H1 (cell line): ENCODE measurements around the gene MIOX. TPM values are rescaled to one million over a fixed set of nuclear protein-coding genes. Genes with fewer than 3 reads are reported as not detected.

Experiments
- GABPA ChIP-seq: IDR thresholded peaks from 2 replicates; pipeline ENCODE4 v1.6.1; 2011; ENCODE audit warnings: mild to moderate bottlenecking, low read length, moderate library complexity, borderline replicate concordance; ENCODE audit not compliant: insufficient read depth
- MAFK ChIP-seq: IDR thresholded peaks from 2 replicates; pipeline ENCODE4 v1.6.1; 2012; ENCODE audit warnings: low read depth, mild to moderate bottlenecking, improper control_type of control experiment, low read length
- POU5F1 ChIP-seq: IDR thresholded peaks from 2 replicates; pipeline ENCODE4 v1.6.1; 2011; ENCODE audit warnings: low read depth, mild to moderate bottlenecking, low read length, moderate library complexity
- RFX5 ChIP-seq: IDR thresholded peaks from 2 replicates; pipeline ENCODE4 v1.6.1; 2011; ENCODE audit warnings: low read depth, low read length, improper control_type of control experiment, borderline replicate concordance
- SIRT6 ChIP-seq: IDR thresholded peaks from one replicate; pipeline ENCODE4 v1.7.1; 2012; ENCODE audit warnings: low read length, inconsistent platforms
- polyA plus RNA-seq, 7 experiments: library from polyadenylated mRNA; depleted of rRNA in 3 of 7; stranded (reverse) in 5 of 7; unstranded in 2 of 7; fragments of >200 nt in 5 of 7; fragments of 200-250 nt in 2 of 7; gene quantifications; 1 replicate in 5 of 7; 2 replicates in 1 of 7; 4 replicates in 1 of 7; pipeline versions ENCODE4 v1.2.1 to v1.2.3, GENCODE V29; 2011 to 2013; ENCODE audit warnings: missing spikeins in 2 of 7, mixed read lengths in 2 of 7
- total RNA-seq: library from RNA; stranded (reverse); fragmentation: NEBNext Ultra II Directional; extraction: Animal tissue kit (Norgen Biotek cat#: 25700); gene quantifications from 2 replicates; pipeline ENCODE4 v1.2.1, GENCODE V29; 2021
- TF ChIP-seq, protein P1 (sequence below): fragments of 300-600 bp; sonication (generic); IDR thresholded peaks from 2 replicates; pipeline ENCODE4 v1.7.1; 2012; ENCODE audit warnings: low read length, moderate library complexity, mild to moderate bottlenecking, inconsistent platforms; ENCODE audit not compliant: insufficient replicate concordance

MIOX gene
- total and polyA plus RNA-seq, 2 of the 8 experiments (the other 6 are each of a cell fraction or from before 2014, with no cell fraction given) = 0.30 to 0.32 TPM

DNA sequence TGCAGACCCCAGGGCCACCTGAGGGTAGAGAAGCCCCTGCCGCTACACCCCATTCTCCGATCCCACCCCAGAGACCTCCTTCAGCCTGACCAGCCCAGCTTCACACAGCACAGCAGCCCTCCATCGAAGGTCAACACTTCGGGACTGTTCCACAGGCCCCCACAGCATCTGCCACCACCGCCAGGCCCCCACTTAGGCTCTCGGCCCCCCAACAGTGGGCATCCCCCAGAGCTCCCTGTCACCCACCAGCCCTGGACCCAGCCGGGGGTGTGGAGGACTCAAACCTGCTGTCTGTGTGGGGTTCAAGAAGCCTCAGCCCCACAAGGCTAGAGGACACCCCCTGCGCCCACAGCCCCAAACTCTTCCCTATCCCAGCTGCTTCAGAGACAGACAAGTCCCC lies 18.0 kb upstream of the MIOX start (continued):
- TF ChIP-seq, protein P1, sequence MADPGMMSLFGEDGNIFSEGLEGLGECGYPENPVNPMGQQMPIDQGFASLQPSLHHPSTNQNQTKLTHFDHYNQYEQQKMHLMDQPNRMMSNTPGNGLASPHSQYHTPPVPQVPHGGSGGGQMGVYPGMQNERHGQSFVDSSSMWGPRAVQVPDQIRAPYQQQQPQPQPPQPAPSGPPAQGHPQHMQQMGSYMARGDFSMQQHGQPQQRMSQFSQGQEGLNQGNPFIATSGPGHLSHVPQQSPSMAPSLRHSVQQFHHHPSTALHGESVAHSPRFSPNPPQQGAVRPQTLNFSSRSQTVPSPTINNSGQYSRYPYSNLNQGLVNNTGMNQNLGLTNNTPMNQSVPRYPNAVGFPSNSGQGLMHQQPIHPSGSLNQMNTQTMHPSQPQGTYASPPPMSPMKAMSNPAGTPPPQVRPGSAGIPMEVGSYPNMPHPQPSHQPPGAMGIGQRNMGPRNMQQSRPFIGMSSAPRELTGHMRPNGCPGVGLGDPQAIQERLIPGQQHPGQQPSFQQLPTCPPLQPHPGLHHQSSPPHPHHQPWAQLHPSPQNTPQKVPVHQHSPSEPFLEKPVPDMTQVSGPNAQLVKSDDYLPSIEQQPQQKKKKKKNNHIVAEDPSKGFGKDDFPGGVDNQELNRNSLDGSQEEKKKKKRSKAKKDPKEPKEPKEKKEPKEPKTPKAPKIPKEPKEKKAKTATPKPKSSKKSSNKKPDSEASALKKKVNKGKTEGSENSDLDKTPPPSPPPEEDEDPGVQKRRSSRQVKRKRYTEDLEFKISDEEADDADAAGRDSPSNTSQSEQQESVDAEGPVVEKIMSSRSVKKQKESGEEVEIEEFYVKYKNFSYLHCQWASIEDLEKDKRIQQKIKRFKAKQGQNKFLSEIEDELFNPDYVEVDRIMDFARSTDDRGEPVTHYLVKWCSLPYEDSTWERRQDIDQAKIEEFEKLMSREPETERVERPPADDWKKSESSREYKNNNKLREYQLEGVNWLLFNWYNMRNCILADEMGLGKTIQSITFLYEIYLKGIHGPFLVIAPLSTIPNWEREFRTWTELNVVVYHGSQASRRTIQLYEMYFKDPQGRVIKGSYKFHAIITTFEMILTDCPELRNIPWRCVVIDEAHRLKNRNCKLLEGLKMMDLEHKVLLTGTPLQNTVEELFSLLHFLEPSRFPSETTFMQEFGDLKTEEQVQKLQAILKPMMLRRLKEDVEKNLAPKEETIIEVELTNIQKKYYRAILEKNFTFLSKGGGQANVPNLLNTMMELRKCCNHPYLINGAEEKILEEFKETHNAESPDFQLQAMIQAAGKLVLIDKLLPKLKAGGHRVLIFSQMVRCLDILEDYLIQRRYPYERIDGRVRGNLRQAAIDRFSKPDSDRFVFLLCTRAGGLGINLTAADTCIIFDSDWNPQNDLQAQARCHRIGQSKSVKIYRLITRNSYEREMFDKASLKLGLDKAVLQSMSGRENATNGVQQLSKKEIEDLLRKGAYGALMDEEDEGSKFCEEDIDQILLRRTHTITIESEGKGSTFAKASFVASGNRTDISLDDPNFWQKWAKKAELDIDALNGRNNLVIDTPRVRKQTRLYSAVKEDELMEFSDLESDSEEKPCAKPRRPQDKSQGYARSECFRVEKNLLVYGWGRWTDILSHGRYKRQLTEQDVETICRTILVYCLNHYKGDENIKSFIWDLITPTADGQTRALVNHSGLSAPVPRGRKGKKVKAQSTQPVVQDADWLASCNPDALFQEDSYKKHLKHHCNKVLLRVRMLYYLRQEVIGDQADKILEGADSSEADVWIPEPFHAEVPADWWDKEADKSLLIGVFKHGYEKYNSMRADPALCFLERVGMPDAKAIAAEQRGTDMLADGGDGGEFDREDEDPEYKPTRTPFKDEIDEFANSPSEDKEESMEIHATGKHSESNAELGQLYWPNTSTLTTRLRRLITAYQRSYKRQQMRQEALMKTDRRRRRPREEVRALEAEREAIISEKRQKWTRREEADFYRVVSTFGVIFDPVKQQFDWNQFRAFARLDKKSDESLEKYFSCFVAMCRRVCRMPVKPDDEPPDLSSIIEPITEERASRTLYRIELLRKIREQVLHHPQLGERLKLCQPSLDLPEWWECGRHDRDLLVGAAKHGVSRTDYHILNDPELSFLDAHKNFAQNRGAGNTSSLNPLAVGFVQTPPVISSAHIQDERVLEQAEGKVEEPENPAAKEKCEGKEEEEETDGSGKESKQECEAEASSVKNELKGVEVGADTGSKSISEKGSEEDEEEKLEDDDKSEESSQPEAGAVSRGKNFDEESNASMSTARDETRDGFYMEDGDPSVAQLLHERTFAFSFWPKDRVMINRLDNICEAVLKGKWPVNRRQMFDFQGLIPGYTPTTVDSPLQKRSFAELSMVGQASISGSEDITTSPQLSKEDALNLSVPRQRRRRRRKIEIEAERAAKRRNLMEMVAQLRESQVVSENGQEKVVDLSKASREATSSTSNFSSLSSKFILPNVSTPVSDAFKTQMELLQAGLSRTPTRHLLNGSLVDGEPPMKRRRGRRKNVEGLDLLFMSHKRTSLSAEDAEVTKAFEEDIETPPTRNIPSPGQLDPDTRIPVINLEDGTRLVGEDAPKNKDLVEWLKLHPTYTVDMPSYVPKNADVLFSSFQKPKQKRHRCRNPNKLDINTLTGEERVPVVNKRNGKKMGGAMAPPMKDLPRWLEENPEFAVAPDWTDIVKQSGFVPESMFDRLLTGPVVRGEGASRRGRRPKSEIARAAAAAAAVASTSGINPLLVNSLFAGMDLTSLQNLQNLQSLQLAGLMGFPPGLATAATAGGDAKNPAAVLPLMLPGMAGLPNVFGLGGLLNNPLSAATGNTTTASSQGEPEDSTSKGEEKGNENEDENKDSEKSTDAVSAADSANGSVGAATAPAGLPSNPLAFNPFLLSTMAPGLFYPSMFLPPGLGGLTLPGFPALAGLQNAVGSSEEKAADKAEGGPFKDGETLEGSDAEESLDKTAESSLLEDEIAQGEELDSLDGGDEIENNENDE = no peak
- TF ChIP-seq RFX5 = no peak
- TF ChIP-seq MAFK = no peak
- no peak for TF ChIP-seq POU5F1
- TF ChIP-seq GABPA = no peak
- TF ChIP-seq SIRT6 = no peak
